Measurements from ENCODE around the gene AXIN1.
"Not testable (repeated sequence)": the region's sequence is repeated elsewhere in the genome, so short reads cannot be mapped to it uniquely, and the experiment has no call there.

Gene AXIN1

GRCh38 chr16:370443-370842, 17.9 kb upstream of the AXIN1 start, which contains the start of gene MRPL28:
Gene MRPL28, minus strand, starts transcription at chr16:370538. Its CDS starts 320 bp downstream, at chr16:370218.
- peak; percentile 95 for DNase-seq

- DNase-seq: no peak
Measured at GRCh38 chr16:369866-370436, 17.4 kb upstream of the AXIN1 start.

- DNase-seq: no peak
Measured at GRCh38 chr16:369275-369865, 16.8 kb upstream of the AXIN1 start.

GRCh38 chr16:368388-369158, 16.1 kb upstream of the AXIN1 start:
- no peak for DNase-seq

- DNase-seq: no peak
Measured at GRCh38 chr16:367333-367903, 14.9 kb upstream of the AXIN1 start.

- no peak for DNase-seq
Measured at GRCh38 chr16:366476-366875, 14.0 kb upstream of the AXIN1 start.

- no peak for DNase-seq
Measured at GRCh38 chr16:364595-365491, 12.3 kb upstream of the AXIN1 start.

GRCh38 chr16:363766-364490, 11.4 kb upstream of the AXIN1 start:
- DNase-seq: no peak

GRCh38 chr16:363110-363765, 10.7 kb upstream of the AXIN1 start:
- DNase-seq: no peak

GRCh38 chr16:362702-362999, 10.1 kb upstream of the AXIN1 start:
- not testable (repeated sequence) for DNase-seq

GRCh38 chr16:361872-362701, 9.6 kb upstream of the AXIN1 start:
- DNase-seq: peak; percentile 62

- no peak for DNase-seq
Measured at GRCh38 chr16:361341-361871, 8.9 kb upstream of the AXIN1 start.

GRCh38 chr16:360698-361336, 8.3 kb upstream of the AXIN1 start:
- DNase-seq: no peak

- DNase-seq: no peak
Measured at GRCh38 chr16:359871-360697, 7.6 kb upstream of the AXIN1 start.

- no peak for DNase-seq
Measured at GRCh38 chr16:359067-359763, 6.7 kb upstream of the AXIN1 start.

GRCh38 chr16:356741-357140, 4.2 kb upstream of the AXIN1 start:
- DNase-seq: no peak

GRCh38 chr16:354971-355461, 2.5 kb upstream of the AXIN1 start:
- DNase-seq: no peak

- no peak for DNase-seq
Measured at GRCh38 chr16:354291-354881, 1.9 kb upstream of the AXIN1 start.
